ENCODE data around the gene MTRF1. TPM values are rescaled to one million over a fixed set of nuclear protein-coding genes. Genes with fewer than 3 reads are reported as not detected.

MTRF1 gene
- polyA plus RNA-seq, 2 of the 4 experiments (the other 2 are of a cell fraction) = 9.1 to 16.1 TPM

DNA sequence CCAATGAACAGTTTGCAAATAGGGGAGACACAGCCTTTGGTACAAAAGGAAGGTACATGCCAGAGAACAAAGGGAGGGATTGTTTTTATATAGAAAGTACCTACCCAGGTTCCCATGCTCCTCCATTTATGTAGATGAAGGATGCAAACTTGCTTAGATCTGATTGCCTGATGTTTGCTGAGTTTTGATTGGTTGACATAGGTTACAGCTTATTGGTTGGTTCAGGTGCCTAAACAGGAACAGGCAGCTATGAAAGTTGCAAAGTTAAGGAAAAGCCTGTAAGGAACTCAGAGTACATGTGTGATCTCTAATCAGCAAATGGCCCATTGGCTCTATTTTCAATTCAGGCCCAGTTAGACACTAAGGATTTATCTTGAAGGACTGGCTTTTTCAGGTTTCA is 41.2 kb upstream of the MTRF1 start:
- Histone ChIP-seq H3K4me1 (peaks cover 23% of the 10 kb centered on the region), H3K4me3 (no peak overlapping the region), H3K27ac (no peak overlapping the region), H3K9me3 (no peaks in the 10 kb centered on the region), H3K4me2 (no peak overlapping the region)
- TF ChIP-seq, protein P1, sequence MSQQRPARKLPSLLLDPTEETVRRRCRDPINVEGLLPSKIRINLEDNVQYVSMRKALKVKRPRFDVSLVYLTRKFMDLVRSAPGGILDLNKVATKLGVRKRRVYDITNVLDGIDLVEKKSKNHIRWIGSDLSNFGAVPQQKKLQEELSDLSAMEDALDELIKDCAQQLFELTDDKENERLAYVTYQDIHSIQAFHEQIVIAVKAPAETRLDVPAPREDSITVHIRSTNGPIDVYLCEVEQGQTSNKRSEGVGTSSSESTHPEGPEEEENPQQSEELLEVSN (IDR thresholded peaks at IDR 0.05; ENCODE audit: borderline replicate concordance, low read depth) = no peak
- TF ChIP-seq EP300 (IDR thresholded peaks at IDR 0.05) (no peak), CBX2 (IDR thresholded peaks at IDR 0.05; ENCODE audit: borderline replicate concordance, low read depth) (no peak), RAD21 (conservative IDR thresholded peaks at IDR 0.05 in 1 of 2, IDR thresholded peaks at IDR 0.05 in 1 of 2) (no peak), NFE2L2 (conservative IDR thresholded peaks at IDR 0.05; ENCODE audit: low read length) (no peak), MYC (IDR thresholded peaks at IDR 0.05; ENCODE audit: borderline replicate concordance, low read length) (no peak), CEBPB (IDR thresholded peaks at IDR 0.05) (no peak), ZC3H11A (IDR thresholded peaks at IDR 0.05) (no peak), RARB (CRISPR knock-in tag; IDR thresholded peaks at IDR 0.05) (no peak), NPAS2 (CRISPR knock-in tag; IDR thresholded peaks at IDR 0.05; ENCODE audit: borderline replicate concordance) (no peak), TP53 (CRISPR knock-in tag; IDR thresholded peaks at IDR 0.05) (no peak), SMC3 (IDR thresholded peaks at IDR 0.05) (no peak), HOXB5 (CRISPR knock-in tag; IDR thresholded peaks at IDR 0.05) (no peak), FOSL2 (IDR thresholded peaks at IDR 0.05) (no peak), FOSL2 (CRISPR knock-in tag; IDR thresholded peaks at IDR 0.05) (no peak), EHF (CRISPR knock-in tag; IDR thresholded peaks at IDR 0.05) (no peak), HEYL (CRISPR knock-in tag; IDR thresholded peaks at IDR 0.05) (no peak)
- ChIA-PET POLR2A (interaction anchor here (0.6 kb wide), 1 partner anchor 43 kb away, joined by 4 read pairs; no protein-coding TSS in a partner anchor), CTCF (no interaction called here)
- ATAC-seq (no peak), FAIRE-seq (no peak), DNase-seq (ENCODE audit: low read depth in 1 of 2, low spot score in 1 of 2) (no peak)

DNA sequence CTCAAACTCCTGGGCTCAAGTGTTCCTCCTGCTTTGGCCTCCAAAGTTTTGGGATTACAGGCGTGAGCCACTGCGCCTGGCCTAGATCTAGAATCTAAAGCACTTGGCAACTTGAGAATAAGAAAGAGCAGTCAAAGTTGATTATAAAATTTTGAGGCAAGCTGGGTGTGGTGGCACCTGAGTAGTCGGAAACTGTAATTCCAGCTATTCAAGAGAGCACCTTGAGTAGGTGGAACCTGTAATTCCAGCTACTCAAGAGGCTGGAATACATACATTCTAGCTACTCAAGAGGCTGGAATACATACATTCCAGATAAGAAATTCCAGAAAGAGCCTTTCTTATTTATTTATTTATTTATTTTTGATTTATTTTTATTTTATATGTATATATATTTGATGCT is 39.4 kb upstream of the MTRF1 start:
- FAIRE-seq (no peak), ATAC-seq (no peak), DNase-seq (ENCODE audit: low read depth in 1 of 2, low spot score in 1 of 2) (no peak)
- Histone ChIP-seq H3K4me3 (no peak overlapping the region), H3K4me1 (peaks cover 16% of the 10 kb centered on the region), H3K4me2 (no peak overlapping the region), H3K9me3 (no peaks in the 10 kb centered on the region), H3K27ac (no peak overlapping the region)
- ChIA-PET POLR2A (no interaction called here), CTCF (no interaction called here)
- TF ChIP-seq CBX8 (IDR thresholded peaks at IDR 0.05) (no peak), HOXB13 (CRISPR knock-in tag; IDR thresholded peaks at IDR 0.05; ENCODE audit: low read depth) (no peak), ZSCAN20 (CRISPR knock-in tag; IDR thresholded peaks at IDR 0.05) (no peak), ESRRA (IDR thresholded peaks at IDR 0.05; ENCODE audit: borderline replicate concordance, low read length) (no peak)
- WGBS (ENCODE audit: missing lambda C conversion rate) = 93% methylated on average over 3 of the region's 3 CpGs

DNA sequence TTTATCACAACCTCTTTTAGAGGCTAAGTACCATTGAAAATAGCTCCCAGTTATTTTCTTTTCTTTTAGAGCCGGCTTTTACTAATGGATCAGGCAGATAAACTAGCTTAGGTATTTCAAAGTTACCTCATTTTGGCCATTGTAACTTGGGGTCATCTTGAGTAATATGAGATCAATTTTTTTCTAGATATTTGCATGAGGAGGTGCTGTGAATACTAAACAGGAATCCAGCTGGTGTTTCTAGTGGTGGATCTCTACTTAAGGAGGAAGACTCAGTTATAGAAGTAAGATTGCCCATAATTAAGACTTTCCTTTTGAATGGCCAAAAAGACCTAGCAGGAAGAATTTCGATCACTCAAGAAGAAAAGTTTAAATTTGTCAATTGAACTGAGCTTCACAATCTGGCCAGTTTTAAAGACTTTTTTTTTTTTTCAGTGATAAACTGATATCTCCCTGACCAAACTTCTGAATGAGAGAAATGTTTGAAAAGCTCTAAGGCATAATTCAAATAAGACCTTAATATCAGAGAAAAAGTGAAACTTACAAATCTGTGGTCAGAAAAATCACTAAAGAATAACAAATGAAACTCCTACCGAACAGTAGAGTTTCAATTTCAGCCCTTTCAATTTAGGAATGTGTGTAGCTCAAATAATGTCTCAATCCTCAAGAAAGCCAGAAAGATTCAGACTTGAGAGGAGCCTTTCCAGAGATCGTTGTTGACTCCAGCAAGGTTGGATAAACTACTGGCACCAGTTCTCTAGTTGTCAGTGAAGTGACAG is 36.1 kb upstream of the MTRF1 start:
- no peak overlapping the region for H3K27ac ChIP-seq
- 90% methylated on average over 4 of the region's 4 CpGs for WGBS (ENCODE audit: missing lambda C conversion rate)
- TF ChIP-seq ZFP36 (IDR thresholded peaks at IDR 0.05; ENCODE audit: borderline replicate concordance, partially characterized antibody) (no peak), HOXB5 (CRISPR knock-in tag; IDR thresholded peaks at IDR 0.05) (no peak), RNF2 (IDR thresholded peaks at IDR 0.05; ENCODE audit: borderline replicate concordance, low read depth) (no peak), ZC3H11A (IDR thresholded peaks at IDR 0.05) (no peak), EHMT2 (IDR thresholded peaks at IDR 0.05; ENCODE audit: low read depth) (no peak), JUNB (IDR thresholded peaks at IDR 0.05) (no peak), KDM5A (IDR thresholded peaks at IDR 0.05) (no peak), GATA3 (IDR thresholded peaks at IDR 0.05; ENCODE audit: borderline replicate concordance) (no peak), MYC (IDR thresholded peaks at IDR 0.05; ENCODE audit: borderline replicate concordance, low read length) (no peak)
- ATAC-seq (no peak), DNase-seq (ENCODE audit: low read depth in 1 of 2, low spot score in 1 of 2) (no peak), FAIRE-seq (no peak)
- no peaks in the 10 kb centered on the region for H3K9me3 ChIP-seq
- ChIA-PET POLR2A (no interaction called here), CTCF (interaction anchor here (0.8 to 1.0 kb wide), 2 partner anchors 12 to 246 kb away, joined by 3 read pairs; no protein-coding TSS in a partner anchor)
- peaks cover 20% of the 10 kb centered on the region for H3K4me1 ChIP-seq
- no peak overlapping the region for H3K4me2 ChIP-seq
- H3K4me3 ChIP-seq = no peak overlapping the region
